ENCODE measurements around the gene BICDL1.
A peak's percentile ranks its signal among the peaks of the same experiment; 100 is the strongest.

Gene BICDL1

DNA sequence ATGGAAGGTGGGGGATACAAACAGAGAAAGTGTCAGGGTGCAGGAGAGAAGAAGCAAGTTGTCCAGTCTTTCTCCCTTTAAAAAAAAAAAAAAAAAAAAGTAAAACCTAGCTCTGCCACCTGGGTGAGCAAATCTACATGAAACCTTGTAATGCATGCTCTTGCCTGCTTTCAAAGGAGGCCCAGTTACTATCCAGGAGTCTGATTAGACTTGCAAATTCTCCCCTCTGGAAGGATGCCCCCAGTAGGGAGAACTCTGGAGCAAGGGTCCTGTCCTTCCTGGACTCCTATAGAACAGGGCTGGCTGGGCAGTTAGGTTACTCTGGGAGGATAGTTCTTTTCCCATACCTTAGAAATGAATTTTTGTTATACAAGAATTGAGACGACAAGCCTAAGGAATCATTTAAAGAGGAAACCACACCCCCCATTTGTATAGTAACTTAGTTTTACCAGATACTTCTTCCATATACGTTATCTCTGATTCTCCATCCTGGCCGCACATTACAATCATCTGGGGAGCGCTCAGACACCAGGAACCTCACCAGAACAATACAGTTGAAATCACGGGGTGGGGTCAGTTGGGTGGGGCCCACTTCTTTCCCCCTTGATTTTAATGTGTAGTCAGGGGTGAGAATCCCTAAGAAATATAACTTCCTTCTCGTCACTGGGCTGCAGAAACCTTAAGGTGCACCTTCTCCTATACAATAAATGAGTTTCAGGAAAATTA lies 97.0 kb downstream of the BICDL1 start:
- DNase-seq = no peak

DNA sequence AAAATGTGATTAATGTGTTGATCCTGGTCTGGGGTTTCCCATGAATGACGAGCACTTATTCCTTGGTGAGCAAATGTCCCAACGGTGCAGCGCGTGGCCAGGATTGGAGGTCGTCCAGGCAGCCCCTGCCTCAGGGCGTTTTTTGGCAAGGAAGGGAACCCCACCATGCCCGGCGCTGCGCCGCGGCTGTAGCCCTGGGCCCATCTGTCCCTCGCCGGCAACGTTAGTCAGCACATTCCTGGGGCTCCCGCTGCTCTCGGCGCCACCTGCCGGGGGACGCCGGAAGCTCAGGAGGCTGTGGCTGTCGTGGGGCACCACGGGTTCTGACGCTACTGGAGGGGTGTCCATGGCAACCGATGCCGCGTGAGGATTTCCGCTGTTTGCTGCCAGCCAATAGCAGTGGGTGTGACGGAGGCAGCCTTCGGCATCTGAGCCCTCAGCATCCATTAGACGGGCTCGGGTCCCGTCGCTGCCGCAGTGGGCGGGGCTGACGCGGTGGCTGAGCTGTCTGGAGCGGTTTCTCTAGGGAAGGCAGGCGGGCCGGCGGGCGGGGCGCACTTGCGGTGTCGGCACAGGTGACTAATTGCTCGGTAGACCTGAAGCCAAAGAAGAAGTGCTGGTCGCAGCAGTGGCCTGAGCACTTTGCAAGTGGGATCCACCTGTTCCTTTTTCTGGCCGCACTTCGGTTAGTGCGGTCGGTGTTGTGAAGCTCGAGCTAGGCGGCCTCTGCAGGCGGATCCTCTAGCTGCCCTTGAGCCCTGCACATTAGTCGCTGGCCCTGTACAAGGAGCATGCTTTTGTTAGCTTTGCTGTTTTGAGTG lies 98.0 kb downstream of the BICDL1 start:
- DNase-seq = peak; percentile 97 to 100 (median 100)

GRCh38 chr12:120089105-120089504 lies 100.1 kb downstream of the BICDL1 start:
- no peak for DNase-seq

- no peak for DNase-seq
Measured at GRCh38 chr12:120089796-120090195, 100.8 kb downstream of the BICDL1 start.

GRCh38 chr12:120090206-120090605 lies 101.2 kb downstream of the BICDL1 start:
- no peak for DNase-seq

DNA sequence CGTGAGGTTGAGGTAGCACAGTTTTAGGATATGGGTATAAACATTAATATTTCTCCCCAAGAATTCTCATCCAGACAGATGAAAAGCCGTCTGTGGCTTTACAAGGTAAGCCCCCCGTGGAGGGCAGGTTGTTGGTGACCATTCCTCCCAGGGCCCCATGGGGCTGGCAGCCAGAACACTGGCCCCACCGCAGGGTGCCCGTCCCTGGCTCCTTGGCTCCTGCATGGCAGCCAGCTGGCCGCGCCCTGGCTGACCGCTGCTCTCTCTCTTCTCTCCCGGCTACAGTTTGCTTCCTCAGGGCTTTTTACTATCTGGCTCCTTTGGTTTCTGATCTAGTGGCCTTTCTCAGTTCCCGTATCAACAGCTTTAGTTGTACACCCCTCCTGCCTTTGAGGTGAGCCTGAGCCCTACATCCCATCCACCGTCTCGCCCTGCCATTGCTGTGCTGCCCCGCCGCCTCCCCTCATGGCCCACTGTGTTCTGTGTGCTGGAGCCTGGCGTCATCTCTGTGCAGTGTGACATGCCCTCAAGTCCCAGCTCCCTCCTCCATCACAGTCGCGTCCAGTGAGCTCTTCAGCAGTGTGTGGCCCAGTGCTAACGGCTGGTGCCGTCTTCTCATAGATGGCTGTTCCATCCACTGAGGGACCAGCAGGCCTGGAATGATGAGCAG lies 101.7 kb downstream of the BICDL1 start:
- DNase-seq = no peak

- no peak for DNase-seq
Measured at GRCh38 chr12:120091371-120092090, 102.5 kb downstream of the BICDL1 start.

- DNase-seq = no peak
Measured at GRCh38 chr12:120092551-120093335, 103.7 kb downstream of the BICDL1 start.

- DNase-seq = no peak
Measured at GRCh38 chr12:120093336-120093591, 104.2 kb downstream of the BICDL1 start.

DNA sequence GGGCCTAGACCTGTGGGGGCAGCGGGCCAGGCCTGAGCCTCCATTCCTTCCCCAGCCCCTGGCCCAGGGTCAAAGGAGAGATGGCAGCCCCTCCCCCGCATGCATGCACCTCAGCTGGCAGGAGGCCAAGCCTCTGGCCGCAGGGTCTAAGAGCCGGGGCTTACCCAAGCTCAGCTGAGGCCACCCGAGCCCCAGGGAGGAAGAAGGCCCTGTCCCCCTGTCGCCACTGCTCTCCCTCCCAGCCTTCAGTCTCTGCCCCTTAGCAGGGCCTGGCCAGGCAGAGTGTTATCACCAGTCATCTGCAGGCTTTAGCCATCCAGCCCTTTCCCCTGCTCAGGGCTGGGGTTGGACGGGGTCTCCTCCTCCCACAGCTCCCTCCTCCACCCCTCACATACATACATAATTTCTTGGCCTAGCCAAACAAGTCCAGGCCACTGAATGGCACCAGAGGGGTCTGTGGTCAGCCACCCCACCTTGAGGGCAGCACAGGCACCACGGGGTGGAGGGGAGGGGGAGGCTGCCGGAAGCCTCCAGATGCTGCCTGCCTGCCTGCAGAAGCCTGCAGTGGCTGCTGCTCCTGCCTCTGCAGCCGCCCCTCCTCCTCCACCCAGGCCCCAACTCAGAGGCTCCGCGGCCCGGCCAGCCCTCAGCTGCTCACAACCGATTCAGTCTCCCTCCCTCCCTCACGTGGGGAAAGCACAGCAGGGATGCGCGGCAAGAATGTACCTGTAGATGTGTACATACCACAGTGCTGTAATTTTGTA lies 104.7 kb downstream of the BICDL1 start:
- no peak for DNase-seq

DNA sequence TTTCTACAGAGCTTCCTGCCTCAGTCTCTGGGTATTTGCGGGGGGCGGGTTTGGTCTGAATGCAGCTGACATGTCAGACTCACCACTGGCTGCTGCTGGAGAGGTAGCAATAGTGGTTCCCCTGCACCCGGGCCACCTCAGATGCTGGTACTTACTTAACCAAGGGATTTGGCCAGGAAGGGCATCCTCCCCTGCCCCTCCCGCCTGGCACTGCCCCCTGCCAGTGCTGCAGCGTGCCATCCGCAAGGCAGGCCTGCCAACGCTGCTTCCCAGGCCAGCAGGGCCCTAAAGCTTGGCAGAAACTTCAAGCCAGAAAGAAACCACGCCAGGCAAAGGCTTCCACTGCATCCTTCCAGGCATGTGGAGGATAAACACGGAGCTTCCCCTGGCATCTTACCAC lies 105.4 kb downstream of the BICDL1 start:
- DNase-seq = no peak

DNA sequence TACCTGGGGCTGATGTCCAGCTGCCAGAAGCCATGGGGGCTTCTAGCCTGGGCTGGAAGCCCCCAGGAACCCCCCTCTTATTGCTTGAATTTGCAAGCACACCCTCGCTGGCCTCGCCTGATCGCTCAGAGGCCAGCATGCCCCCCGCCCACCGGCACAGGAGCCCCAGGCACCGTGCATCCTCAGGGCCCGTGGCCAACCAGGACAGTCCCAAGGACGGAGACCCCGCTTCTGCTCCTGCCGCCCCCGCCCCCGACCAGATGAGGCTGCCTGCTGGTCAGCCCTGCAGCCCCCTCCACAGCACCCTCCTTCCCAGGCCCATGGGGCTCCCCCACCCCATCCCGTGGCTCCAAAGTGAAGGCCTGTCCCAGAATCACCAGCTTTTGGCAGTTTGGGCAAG lies 106.3 kb downstream of the BICDL1 start:
- no peak for DNase-seq

- DNase-seq = no peak
Measured at GRCh38 chr12:120095736-120096135, 106.7 kb downstream of the BICDL1 start.

- DNase-seq = no peak
Measured at GRCh38 chr12:120096671-120097202, 107.7 kb downstream of the BICDL1 start.

DNA sequence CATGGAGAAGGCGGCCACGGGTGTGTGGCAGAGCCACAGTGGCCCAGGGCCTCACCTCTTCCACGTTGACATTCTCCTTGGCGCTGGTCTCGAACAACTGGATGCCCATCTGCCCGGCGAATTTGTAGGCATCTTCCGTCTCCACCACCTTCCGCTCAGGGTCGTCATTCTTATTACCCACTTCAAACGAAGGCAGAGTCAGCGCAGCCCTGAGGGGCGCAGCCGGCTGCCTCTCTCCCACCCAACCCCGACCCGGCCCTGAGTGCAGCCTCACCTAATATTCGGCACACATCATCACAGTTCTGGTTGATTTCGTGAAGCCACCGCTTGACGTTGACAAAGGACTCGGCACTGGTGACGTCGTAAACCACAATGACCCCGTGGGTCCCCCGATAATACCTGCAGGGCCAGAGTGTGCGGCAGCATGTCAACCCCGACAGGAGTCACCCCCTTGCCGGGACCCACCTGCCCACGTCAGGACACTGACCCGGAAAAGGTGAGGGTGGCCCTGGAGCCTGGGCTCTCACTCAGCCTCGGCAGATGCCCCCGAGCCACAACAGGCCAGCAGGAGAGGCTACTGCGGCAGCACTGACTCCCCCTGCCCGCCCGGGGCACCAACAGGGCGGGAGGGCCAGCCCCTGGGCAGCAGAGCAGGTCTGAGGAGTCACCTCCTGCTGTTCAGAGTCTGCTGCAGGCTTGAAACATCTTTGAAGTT lies 109.9 kb downstream of the BICDL1 start:
- no peak for DNase-seq

DNA sequence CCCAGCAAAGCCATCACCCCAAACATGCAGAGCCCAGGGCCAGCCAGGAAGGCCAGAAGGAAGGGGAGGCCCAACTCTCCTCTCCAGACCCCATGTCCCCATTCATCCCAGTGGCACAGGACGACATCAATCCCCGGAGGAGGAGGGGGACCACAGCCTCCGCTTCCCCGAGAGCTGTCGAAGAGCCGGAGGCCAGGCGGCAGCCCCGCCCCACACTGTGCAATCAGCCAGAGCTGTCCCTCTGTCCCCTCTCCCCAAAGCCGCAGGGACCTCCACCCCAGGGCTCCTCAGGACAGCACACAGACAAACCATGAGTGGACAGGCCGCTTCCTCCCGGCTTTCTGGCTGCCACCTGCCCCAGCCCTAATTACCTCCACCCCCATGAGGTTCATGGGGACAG lies 110.7 kb downstream of the BICDL1 start:
- DNase-seq = no peak

- no peak for DNase-seq
Measured at GRCh38 chr12:120100630-120101029, 111.6 kb downstream of the BICDL1 start.

GRCh38 chr12:120101182-120101581 lies 112.1 kb downstream of the BICDL1 start:
- DNase-seq = peak in 1 of 5 experiments; percentile 43

DNA sequence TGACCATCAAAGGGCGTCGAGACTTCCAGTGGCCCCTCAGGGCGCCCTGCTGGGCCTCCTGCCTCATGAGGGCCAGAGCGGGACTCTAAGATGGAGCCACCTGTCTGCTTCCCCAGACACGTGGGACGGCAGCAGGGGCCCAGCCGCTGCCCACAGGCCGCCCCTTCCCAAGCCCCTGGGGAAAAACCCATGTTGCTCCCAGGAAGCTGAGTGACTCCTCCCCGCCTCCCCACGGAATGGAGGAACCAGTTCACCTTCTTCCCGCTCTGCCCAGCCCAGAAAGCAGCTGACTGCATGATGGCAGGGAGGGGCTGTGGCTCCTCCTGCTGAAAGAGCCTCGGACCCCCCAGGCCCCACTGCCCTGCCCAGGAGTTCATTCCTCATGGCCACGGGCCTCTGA lies 112.6 kb downstream of the BICDL1 start:
- DNase-seq = no peak

DNA sequence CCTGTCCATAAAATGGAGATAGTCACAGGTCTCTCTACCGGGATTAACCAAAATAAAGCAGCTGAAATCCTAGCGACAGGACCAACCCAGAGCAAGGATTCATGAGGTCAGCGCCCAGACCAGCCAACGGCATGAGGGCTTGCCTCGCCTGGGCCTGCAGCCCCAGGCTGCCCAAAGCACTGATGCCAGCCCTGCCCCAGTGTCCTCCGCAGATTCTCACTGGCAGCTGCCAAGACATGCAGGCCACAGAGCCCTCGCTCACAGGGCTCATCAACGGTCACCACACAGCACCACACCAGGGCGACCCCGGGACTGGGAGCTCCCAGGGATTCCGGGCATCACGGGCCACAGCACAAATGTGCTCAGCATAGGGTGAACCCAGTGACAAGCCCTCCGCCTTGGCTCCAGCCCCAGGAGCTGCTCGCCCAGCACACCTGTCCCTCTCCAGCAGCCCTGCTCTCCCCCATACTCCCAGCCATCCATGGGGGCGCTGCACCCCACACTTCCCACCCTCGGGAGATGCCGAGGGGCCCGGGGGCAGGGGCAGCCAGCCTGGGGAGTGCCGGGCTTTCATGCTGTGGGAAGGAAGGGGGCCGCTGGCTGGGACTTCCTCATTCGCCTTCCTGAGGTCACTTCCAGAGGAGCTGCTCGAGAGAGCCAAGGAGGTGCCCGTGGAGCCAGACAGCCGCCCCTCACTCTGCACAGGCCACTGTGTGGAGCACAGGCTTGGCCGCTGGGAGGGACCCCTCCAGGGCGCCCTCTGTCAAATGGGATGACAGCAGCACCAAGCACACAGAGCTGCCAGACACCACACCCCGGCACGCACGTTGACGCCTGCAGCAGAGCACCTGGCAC lies 113.4 kb downstream of the BICDL1 start:
- no peak for DNase-seq
